ENCODE measurements around the gene DVL3. TPM values are rescaled to one million over a fixed set of nuclear protein-coding genes. Genes with fewer than 3 reads are reported as not detected.
A peak's percentile ranks its signal among the peaks of the same experiment; 100 is the strongest.

DVL3 gene
- total RNA-seq, 2 donors from 2014 or later = 42.6 to 45.9 TPM

DNA sequence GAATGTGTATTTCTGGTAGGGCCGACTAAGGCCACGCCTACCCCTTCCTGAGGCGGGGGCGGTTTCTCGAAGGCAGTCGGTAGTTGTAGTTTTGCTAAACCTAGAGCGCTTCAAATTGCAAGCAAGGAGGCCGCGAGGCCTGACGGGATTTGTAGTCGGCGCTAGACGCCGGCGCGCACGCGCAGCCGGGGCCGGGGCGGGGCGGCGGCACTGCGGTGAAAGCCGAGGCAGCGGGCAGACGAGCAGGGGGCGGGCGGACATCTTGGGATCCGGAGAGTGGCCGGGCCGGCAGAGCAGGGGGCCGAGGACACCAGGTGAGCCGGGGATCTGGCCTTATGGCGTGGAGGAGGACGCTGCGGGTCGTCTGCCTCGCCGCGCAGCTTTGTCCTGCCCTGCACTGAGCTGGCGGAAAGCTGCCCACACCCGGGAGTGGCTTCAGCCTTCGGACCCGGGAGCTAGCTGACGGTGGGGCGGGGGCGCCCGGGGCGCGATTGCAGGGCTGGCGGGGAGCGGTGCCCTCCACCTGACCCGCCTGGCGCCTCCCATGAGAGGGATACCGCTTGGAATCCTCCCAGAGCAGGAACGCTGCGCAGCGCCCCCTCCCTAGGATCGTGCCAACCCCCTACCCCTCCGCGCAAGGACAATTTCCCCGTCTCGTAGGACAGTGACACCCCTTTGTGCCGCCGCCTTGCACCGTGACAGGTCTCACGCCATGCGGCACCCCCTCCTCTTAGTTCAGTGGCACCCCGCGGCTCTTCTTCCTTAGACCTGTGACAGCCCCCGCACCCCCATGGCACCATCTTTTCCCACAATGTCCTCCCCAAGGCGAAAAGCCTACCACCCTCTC is 19.7 kb downstream of the DVL3 start, which contains the start of gene AP2M1:
TSS of gene AP2M1 (plus strand) at position 210 of the 847 bp plus-strand sequence. CDS start 2,139 bp downstream, outside the sequence.
- Mint-ChIP-seq H3K9me3 (no peaks in the 10 kb centered on the region), H3K4me3 (peak within 1 kb of the TSS; percentile 88 to 96), H3K27me3 (ENCODE audit: low read depth) (no peaks in the 10 kb centered on the region), H3K4me1 (ENCODE audit: low read depth) (peaks cover 43% of the 10 kb centered on the region), H3K36me3 (ENCODE audit: insufficient read depth in 2 of 2) (peaks cover 10 to 12% of the 10 kb centered on the region in 2 donors), H3K27ac (peak within 1 kb of the TSS; percentile 93)
- ATAC-seq (replicated peaks in 1 of 2) (peak; percentile 95 to 96), DNase-seq (peak; percentile 97 to 99)

DNA sequence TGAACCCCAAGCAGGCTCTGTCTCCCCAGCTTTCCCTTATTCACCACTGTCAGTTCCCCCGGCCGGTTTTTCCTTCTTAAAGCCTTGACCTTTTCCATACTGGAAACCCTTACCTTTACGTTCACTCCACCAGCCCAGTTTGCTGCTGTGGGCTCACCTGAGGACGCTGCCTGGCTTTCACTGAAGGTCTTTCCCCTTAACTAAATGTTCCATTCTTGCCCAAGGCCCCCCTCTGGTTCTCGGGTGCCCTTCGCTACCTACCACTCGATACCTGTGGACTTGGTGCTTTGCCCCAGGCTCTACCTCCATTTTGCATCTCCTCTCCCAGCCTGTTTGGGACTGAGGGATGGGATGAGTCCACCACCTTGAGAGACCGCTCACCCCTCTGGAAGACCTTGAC is 20.3 kb downstream of the DVL3 start:
- H3K9me3 Mint-ChIP-seq = no peaks in the 10 kb centered on the region
- peaks cover 10 to 12% of the 10 kb centered on the region in 2 donors for H3K36me3 Mint-ChIP-seq (ENCODE audit: insufficient read depth in 2 of 2)
- ATAC-seq (replicated peaks in 1 of 2) = no peak

DNA sequence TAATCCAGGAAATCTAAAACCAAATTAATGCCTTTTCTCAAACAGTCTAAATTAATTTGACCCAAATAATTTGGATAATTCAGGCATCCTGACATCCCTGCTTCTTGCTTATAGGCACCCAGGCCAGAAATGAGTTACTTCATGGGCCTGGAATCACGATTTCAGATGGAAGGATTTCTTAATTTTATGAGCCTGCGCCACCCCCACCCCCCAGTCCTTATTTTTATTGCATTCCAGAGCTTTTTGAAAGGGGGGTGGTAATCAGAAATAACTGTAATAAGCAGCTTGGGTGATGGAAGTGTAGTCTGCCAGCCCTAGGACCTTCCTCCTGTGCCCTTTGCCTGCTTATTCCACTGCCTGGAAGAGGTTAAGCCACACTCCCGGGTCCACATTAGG is 20.8 kb downstream of the DVL3 start:
- H3K36me3 Mint-ChIP-seq (ENCODE audit: insufficient read depth in 2 of 2) = peaks cover 11 to 12% of the 10 kb centered on the region in 2 donors

More for the DNA sequence above, 20.3 kb downstream of the DVL3 start:
- no peaks in the 10 kb centered on the region for H3K27me3 Mint-ChIP-seq (ENCODE audit: low read depth)
- DNase-seq = no peak
- H3K4me3 Mint-ChIP-seq = peak overlapping the region; percentile 88 to 96
- H3K27ac Mint-ChIP-seq = peak overlapping the region; percentile 93
- H3K4me1 Mint-ChIP-seq (ENCODE audit: low read depth) = peaks cover 43% of the 10 kb centered on the region

DNA sequence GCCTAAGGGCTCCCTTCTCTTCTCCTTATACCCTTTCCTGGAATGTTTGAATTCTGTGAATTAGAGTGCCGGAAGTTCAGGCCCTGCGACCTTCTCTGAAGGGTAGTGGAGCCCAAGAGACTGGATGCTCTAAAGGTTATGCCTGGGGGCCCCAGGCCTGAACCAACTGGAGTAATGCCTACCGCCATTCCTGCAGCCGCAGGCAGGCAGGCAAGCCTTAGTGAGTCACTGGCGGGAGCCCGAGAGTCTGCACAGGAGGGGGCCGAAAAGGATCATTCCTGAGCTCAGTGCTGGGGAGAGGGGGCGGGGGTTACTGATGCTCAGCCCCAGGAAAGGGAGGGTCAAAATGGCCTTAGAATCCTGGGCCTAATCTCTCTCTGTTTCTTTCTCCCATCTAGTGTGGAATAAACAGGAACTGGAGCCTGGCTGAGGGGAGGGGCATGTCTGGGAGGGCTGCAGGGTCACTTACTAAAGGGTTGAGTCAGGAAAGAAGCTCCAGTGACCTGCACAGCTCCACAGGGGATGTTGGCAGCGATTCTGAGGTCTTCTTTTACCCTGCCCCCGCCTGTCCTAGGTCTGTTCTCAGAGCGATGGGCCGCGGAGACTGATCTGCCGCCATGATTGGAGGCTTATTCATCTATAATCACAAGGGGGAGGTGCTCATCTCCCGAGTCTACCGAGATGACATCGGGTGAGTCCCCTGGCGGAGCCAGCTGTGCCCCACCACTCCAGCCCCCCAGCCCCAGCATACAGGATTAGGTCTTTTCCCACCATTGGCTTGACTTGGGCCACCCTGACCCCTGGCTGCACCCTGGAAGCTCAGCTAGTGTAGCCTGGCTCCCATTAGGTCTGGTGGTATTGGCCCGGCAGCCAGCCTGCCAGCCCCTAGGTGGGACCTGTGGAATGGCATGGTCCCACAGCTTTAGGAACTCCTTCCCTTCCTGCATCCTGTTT is 21.5 kb downstream of the DVL3 start:
- Mint-ChIP-seq H3K4me1 (ENCODE audit: low read depth) (peaks cover 35% of the 10 kb centered on the region), H3K27me3 (ENCODE audit: low read depth) (no peaks in the 10 kb centered on the region), H3K4me3 (peak overlapping the region; percentile 88 to 96), H3K36me3 (ENCODE audit: insufficient read depth in 2 of 2) (peaks cover 6 to 12% of the 10 kb centered on the region in 2 donors), H3K9me3 (no peaks in the 10 kb centered on the region), H3K27ac (no peak overlapping the region)
- ATAC-seq (replicated peaks in 1 of 2) (no peak), DNase-seq (no peak)

More for the DNA sequence above, 20.8 kb downstream of the DVL3 start:
- Mint-ChIP-seq H3K4me1 (ENCODE audit: low read depth) (peaks cover 42% of the 10 kb centered on the region), H3K27me3 (ENCODE audit: low read depth) (no peaks in the 10 kb centered on the region), H3K9me3 (no peaks in the 10 kb centered on the region), H3K4me3 (peak overlapping the region; percentile 88 to 96), H3K27ac (peak overlapping the region; percentile 93)
- no peak for ATAC-seq (replicated peaks in 1 of 2)
- no peak for DNase-seq

DNA sequence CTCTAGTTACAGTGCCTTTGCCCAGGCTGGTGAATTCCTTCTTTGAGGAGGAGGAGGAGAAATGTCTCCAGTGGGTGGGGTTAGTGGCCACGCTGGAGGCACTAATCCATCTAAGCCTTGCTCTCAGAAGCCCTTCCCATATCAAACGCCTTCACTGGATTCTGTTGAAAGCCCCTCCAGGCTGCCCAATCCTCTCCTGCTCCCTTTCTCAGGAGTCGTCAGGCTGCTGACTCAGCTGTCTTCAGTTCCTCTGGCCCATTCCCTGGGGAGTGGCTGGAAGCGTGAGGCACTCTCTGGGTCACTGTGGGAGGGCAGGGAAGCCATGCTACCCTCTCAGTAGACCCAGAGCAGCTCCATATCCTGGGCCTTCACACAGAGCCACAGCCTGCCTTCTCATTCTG is 22.2 kb downstream of the DVL3 start:
- no peak for DNase-seq
- H3K4me1 Mint-ChIP-seq (ENCODE audit: low read depth) = peaks cover 30% of the 10 kb centered on the region
- H3K27ac Mint-ChIP-seq = no peak overlapping the region
- no peaks in the 10 kb centered on the region for H3K9me3 Mint-ChIP-seq
- ATAC-seq (replicated peaks in 1 of 2) = no peak
- no peaks in the 10 kb centered on the region for H3K27me3 Mint-ChIP-seq (ENCODE audit: low read depth)
- H3K4me3 Mint-ChIP-seq = no peak overlapping the region
- peaks cover 3 to 14% of the 10 kb centered on the region in 2 donors for H3K36me3 Mint-ChIP-seq (ENCODE audit: insufficient read depth in 2 of 2)

DNA sequence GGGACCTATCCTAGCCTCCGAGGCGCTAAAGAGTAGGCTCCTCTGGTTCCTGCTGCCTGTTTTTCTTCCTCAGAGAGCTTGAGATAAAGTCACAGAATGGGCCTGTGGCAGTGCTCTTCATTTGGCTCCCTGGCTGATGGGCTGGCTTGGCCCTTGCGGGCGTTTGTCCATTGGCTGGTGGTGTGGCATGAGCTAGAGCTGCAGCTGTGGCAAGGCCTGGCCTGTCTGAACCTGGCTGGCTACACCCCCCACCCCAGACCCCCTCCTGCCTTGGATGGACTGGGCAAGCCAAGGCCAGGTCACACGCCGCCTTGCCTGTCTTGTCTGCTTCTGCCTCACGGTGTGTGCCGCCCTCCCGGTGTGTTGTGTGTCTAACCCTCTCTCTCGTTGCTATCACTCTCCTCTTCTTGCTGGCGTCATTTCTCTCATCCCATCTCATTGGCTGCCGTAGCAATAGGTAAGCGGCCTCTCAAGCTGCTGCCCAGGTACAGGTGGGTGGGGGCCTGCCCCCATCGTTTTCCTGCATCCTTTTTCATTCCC is 22.7 kb downstream of the DVL3 start:
- ATAC-seq (replicated peaks in 1 of 2) (no peak), DNase-seq (no peak)
- H3K27ac Mint-ChIP-seq = no peak overlapping the region
- no peaks in the 10 kb centered on the region for H3K9me3 Mint-ChIP-seq
- no peaks in the 10 kb centered on the region for H3K27me3 Mint-ChIP-seq (ENCODE audit: low read depth)
- H3K36me3 Mint-ChIP-seq (ENCODE audit: insufficient read depth in 2 of 2) = peaks cover 3 to 14% of the 10 kb centered on the region in 2 donors
- peak overlapping the region in 1 of 2 donors; percentile 16 for H3K4me3 Mint-ChIP-seq
- peaks cover 30% of the 10 kb centered on the region for H3K4me1 Mint-ChIP-seq (ENCODE audit: low read depth)

DNA sequence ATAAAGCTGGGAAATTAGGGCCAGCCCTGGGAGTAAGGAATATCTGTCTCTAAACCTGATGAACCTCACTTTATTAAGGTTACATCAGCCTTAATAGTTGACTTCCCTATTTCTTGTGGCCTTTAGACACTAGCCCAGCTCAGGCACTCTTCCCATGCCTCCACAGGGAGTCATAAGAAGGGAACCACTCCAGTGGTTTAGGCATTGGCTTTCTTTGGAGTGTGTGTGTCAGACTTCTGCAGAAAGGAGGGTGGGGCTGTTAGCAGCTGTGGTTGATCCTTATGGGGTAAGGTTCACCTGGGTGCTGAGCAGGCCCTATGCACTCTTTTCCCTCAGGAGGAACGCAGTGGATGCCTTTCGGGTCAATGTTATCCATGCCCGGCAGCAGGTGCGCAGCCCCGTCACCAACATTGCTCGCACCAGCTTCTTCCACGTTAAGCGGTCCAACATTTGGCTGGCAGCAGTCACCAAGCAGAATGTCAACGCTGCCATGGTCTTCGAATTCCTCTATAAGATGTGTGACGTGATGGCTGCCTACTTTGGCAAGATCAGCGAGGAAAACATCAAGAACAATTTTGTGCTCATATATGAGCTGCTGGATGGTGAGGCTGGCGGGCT is 23.5 kb downstream of the DVL3 start:
- peaks cover 3 to 14% of the 10 kb centered on the region in 2 donors for H3K36me3 Mint-ChIP-seq (ENCODE audit: insufficient read depth in 2 of 2)
- DNase-seq (no peak), ATAC-seq (replicated peaks in 1 of 2) (no peak)
- H3K9me3 Mint-ChIP-seq = no peaks in the 10 kb centered on the region
- no peaks in the 10 kb centered on the region for H3K27me3 Mint-ChIP-seq (ENCODE audit: low read depth)
- H3K27ac Mint-ChIP-seq = no peak overlapping the region
- H3K4me3 Mint-ChIP-seq = no peak overlapping the region
- H3K4me1 Mint-ChIP-seq (ENCODE audit: low read depth) = peaks cover 30% of the 10 kb centered on the region

DNA sequence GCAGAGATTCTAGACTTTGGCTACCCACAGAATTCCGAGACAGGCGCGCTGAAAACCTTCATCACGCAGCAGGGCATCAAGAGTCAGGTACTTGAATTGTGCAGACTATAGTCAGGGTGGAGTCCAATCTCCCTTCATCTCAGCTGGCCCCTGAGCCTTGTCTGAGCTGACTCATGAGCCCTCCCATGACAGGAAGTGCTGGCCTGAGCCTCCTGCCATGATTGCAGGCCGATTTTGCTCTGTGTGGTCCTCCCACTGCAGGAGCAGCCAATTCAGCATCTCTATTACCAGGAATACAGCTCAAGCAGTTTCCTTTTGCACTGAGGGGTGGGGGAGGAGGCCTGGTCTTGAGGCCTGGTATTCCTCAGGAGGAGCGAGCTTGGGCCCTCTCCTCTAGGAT is 25.0 kb downstream of the DVL3 start:
- DNase-seq (no peak), ATAC-seq (replicated peaks in 1 of 2) (no peak)
- Mint-ChIP-seq H3K36me3 (ENCODE audit: insufficient read depth in 2 of 2) (peaks cover 5 to 16% of the 10 kb centered on the region in 2 donors), H3K4me3 (no peak overlapping the region), H3K4me1 (ENCODE audit: low read depth) (peaks cover 27% of the 10 kb centered on the region), H3K27me3 (ENCODE audit: low read depth) (no peaks in the 10 kb centered on the region), H3K27ac (no peak overlapping the region), H3K9me3 (no peaks in the 10 kb centered on the region)

DNA sequence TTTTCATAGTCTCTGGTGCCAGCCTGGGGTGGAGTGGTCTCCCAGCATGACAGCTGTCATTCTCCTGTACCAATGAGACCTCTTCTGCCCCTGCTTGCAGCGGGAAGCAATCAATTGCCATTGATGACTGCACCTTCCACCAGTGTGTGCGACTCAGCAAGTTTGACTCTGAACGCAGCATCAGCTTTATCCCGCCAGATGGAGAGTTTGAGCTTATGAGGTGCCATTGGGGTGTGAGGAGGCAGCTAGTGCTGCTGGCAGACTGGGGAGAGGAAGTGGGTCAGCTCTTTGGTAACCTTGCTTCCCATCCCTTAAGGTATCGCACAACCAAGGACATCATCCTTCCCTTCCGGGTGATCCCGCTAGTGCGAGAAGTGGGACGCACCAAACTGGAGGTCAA is 26.4 kb downstream of the DVL3 start:
- peaks cover 5 to 13% of the 10 kb centered on the region in 2 donors for H3K36me3 Mint-ChIP-seq (ENCODE audit: insufficient read depth in 2 of 2)
- no peak for ATAC-seq (replicated peaks in 1 of 2)
- peaks cover 19% of the 10 kb centered on the region for H3K4me1 Mint-ChIP-seq (ENCODE audit: low read depth)
- no peak overlapping the region for H3K27ac Mint-ChIP-seq
- no peak for DNase-seq
- no peaks in the 10 kb centered on the region for H3K9me3 Mint-ChIP-seq
- H3K27me3 Mint-ChIP-seq (ENCODE audit: low read depth) = no peaks in the 10 kb centered on the region
- no peak overlapping the region for H3K4me3 Mint-ChIP-seq

DNA sequence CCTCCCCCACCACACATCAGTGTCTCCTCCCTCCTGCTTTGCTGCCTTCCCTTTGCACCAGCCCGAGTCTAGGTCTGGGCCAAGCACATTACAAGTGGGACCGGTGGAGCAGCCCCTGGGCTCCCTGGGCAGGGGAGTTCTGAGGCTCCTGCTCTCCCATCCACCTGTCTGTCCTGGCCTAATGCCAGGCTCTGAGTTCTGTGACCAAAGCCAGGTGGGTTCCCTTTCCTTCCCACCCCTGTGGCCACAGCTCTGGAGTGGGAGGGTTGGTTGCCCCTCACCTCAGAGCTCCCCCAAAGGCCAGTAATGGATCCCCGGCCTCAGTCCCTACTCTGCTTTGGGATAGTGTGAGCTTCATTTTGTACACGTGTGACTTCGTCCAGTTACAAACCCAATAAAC is 28.5 kb downstream of the DVL3 start:
- Mint-ChIP-seq H3K27me3 (ENCODE audit: low read depth) (no peaks in the 10 kb centered on the region), H3K9me3 (no peaks in the 10 kb centered on the region), H3K27ac (no peak overlapping the region), H3K36me3 (ENCODE audit: insufficient read depth in 2 of 2) (peaks cover 5 to 9% of the 10 kb centered on the region in 2 donors), H3K4me1 (ENCODE audit: low read depth) (peaks cover 27% of the 10 kb centered on the region), H3K4me3 (no peak overlapping the region)
- ATAC-seq (replicated peaks in 1 of 2) (no peak), DNase-seq (no peak)

DNA sequence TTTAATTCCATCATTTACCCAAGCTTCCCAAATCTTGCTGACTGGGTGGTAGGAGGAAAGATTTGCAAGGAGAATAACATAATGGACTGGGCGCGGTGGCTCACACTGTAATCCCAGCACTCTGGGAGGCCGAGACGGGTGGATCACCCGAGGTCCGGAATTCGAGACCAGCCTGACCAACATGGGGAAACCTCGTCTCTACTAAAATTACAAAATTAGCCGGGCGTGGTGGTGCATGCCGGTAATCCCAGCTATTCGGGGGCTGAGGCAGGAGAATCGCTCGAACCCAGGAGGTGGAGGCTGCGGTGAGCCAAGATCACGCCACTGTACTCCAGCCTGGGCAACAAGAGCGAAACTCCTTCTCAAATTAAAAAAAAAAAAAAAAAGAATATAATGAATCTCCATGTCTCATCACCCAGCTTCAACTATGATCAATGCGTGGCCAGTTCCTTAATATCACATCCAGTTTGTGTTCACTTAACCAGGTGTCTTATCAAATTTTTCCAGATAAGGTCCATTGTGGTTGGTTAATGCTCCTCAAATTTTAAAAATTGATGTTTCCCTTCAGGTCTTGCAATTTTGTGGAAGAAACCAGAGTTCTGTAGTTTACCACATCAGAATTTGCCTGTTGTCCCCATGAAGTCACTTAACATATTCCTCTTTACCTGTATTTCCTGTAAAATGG is 29.5 kb downstream of the DVL3 start:
- no peaks in the 10 kb centered on the region for H3K9me3 Mint-ChIP-seq
- peak overlapping the region; percentile 95 to 96 for H3K4me3 Mint-ChIP-seq
- H3K27ac Mint-ChIP-seq = peak overlapping the region; percentile 96
- H3K27me3 Mint-ChIP-seq (ENCODE audit: low read depth) = no peaks in the 10 kb centered on the region
- DNase-seq (no peak), ATAC-seq (replicated peaks in 1 of 2) (no peak)
- peaks cover 34% of the 10 kb centered on the region for H3K4me1 Mint-ChIP-seq (ENCODE audit: low read depth)
- peaks cover 7% of the 10 kb centered on the region in 2 donors for H3K36me3 Mint-ChIP-seq (ENCODE audit: insufficient read depth in 2 of 2)
